AG04450 (cell line): ENCODE data around the gene FAM78B. TPM values are rescaled to one million over a fixed set of nuclear protein-coding genes. Genes with fewer than 3 reads are reported as not detected.

Experiments used
- CTCF ChIA-PET: fragments of 300-600, 350-600 bp; formaldehyde crosslinking; extraction: SDS; loops from one replicate; lab custom pipeline; 2022; ENCODE audit warnings: antibody characterized with exemption, inconsistent platforms; lab: Charles Lee
- POLR2A ChIA-PET: fragments of 350-600 bp; formaldehyde crosslinking; extraction: SDS; loops from one replicate; lab custom pipeline; 2021; ENCODE audit warnings: antibody characterized with exemption, inconsistent platforms; lab: Yijun Ruan, JAX
- DNase-seq: peaks from one replicate; pipeline ENCODE4 v3.0.0-alpha.2; 2011; ENCODE audit warnings: low read depth, low spot score
- H3K27ac ChIP-seq: one replicate; pipeline ENCODE4 v1.5.1; 2012; ENCODE audit warnings: low read depth, low read length, control low read depth
- H3K27me3 ChIP-seq: one replicate; pipeline ENCODE4 v1.6.0; 2012; ENCODE audit warnings: low read length; ENCODE audit not compliant: control insufficient read depth, insufficient read depth
- H3K4me3 ChIP-seq: 2 replicates; pipeline ENCODE4 v1.5.1; 2011; ENCODE audit warnings: mild to moderate bottlenecking, low read depth, low read length, control low read depth
- H3K9me3 ChIP-seq: 2 replicates; pipeline ENCODE4 v1.5.1; 2012; ENCODE audit warnings: low read length; ENCODE audit not compliant: control insufficient read depth, insufficient read depth
- polyA plus RNA-seq: library from polyadenylated mRNA; depleted of rRNA; stranded (reverse); fragments of >200 nt; gene quantifications from 2 replicates; pipeline ENCODE4 v1.2.3, GENCODE V29; 2011
- TF ChIP-seq, protein P1 (sequence below): IDR thresholded peaks from 2 replicates; pipeline ENCODE4 v1.5.1; 2011; ENCODE audit warnings: low read depth, low read length, control low read depth, inconsistent platforms

FAM78B gene
- polyA plus RNA-seq, 1 experiment: 0.05 TPM

DNA sequence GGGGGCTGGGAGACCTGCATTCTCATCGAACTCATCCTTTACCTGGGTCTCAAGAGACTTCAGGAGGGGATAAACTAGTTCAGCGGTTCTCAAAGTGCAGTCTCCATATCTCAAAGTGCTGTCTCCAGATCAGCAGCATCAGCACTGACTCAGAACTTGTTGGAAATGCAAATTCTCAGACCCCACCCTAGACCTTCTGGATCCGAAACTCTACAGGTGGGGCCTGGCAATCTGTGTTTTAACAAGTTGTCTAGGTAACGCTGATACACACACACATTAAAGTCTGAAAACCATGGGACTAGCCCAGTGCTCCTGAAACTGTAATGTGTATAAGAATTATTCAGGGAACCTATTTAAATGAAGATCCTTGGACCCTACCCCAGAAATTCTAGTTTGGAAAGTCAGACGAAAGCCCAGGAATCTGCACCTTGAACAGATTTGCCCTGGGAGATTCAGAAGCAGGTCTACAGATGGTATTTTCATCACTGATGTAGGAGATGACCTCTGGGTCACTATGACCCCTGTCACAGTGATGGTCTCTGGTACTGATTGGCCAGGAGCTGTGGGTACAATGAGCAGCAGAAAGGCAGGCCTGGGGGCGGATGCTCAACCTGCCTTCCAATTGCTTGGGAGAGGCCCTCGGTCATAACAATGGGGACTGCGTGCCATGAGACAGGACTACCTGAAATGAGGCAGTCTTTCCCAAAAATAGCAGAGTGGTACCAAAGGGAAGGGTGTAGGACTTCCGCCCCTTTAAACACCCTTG is 127.2 kb downstream of the FAM78B start:
- no peak for DNase-seq
- Histone ChIP-seq H3K27ac (no peak overlapping the region), H3K27me3 (no peaks in the 10 kb centered on the region), H3K9me3 (peaks cover 4% of the 10 kb centered on the region), H3K4me3 (no peak overlapping the region)
- CTCF ChIA-PET: no interaction called here
- TF ChIP-seq, protein P1, sequence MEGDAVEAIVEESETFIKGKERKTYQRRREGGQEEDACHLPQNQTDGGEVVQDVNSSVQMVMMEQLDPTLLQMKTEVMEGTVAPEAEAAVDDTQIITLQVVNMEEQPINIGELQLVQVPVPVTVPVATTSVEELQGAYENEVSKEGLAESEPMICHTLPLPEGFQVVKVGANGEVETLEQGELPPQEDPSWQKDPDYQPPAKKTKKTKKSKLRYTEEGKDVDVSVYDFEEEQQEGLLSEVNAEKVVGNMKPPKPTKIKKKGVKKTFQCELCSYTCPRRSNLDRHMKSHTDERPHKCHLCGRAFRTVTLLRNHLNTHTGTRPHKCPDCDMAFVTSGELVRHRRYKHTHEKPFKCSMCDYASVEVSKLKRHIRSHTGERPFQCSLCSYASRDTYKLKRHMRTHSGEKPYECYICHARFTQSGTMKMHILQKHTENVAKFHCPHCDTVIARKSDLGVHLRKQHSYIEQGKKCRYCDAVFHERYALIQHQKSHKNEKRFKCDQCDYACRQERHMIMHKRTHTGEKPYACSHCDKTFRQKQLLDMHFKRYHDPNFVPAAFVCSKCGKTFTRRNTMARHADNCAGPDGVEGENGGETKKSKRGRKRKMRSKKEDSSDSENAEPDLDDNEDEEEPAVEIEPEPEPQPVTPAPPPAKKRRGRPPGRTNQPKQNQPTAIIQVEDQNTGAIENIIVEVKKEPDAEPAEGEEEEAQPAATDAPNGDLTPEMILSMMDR: no peak
- POLR2A ChIA-PET: no interaction called here

DNA sequence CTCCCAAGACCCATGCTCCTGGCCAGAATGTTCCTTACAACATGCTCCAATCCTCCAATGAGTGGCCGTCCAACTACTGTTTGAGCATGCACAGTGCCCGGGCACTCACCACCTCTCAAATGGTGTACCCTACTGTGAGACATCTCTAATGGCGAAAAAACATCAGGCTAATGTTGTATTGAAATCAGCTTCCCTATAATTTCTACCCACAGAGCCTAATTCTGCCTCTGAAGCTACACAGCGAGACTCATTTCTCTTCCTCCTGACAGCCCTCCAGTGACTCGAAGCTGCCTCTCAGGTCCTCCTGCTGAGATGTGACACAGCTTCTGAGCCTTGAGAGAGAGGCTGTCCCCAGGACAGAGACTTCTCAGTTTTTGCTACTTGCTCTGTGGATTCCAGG is 130.7 kb downstream of the FAM78B start:
- CTCF ChIA-PET: no interaction called here

DNA sequence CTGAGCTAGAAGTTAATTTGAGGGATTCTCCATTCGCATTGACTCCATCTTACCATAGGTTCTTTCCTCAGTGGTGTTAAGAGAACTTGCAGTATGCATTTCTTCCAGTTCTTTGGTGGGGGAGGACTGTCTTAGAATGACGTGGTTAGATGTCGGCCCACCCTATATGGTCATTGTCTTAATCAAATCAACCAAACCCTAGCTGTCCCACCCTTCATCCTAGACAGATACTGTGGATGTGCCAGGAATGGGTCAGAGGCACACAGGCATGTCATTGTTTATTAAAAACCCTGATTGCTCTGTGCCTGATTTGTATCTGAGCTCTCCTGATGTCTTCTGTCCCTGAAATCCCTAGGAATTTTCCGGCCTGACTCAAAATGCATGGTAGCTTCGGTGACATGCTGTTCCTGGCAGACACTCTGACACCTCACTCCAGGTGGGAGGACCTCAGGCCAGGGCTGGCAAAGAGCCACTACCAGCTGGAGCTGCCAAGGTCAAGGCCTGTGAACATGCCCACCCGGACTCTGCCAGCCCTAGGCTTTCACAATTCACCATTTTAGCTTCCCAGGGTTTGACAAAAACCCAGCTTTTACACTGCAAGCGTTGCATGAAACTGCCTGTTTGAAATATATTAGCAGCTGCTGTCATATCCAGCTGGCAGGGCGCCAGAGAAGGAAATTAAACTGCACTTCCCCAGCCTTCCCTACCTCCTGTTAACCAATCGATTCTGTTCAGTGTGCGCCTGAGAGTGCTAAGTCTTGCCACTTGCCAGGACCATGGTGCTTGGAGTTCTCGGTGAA is 134.0 kb downstream of the FAM78B start:
- POLR2A ChIA-PET: no interaction called here
- CTCF ChIA-PET: no interaction called here
- H3K27ac ChIP-seq: no peak overlapping the region
- H3K27me3 ChIP-seq: no peaks in the 10 kb centered on the region
- no peaks in the 10 kb centered on the region; the same call in 1 of the 2 replicates for H3K9me3 ChIP-seq
- H3K4me3 ChIP-seq: no peak overlapping the region
- TF ChIP-seq, protein P1: no peak
- no peak for DNase-seq

More for the DNA sequence above, 130.7 kb downstream of the FAM78B start:
- H3K4me3 ChIP-seq: no peak overlapping the region
- DNase-seq: no peak
- POLR2A ChIA-PET: no interaction called here
- H3K27me3 ChIP-seq: no peaks in the 10 kb centered on the region
- H3K9me3 ChIP-seq: peaks cover 4% of the 10 kb centered on the region
- TF ChIP-seq, protein P1: no peak
- no peak overlapping the region for H3K27ac ChIP-seq

DNA sequence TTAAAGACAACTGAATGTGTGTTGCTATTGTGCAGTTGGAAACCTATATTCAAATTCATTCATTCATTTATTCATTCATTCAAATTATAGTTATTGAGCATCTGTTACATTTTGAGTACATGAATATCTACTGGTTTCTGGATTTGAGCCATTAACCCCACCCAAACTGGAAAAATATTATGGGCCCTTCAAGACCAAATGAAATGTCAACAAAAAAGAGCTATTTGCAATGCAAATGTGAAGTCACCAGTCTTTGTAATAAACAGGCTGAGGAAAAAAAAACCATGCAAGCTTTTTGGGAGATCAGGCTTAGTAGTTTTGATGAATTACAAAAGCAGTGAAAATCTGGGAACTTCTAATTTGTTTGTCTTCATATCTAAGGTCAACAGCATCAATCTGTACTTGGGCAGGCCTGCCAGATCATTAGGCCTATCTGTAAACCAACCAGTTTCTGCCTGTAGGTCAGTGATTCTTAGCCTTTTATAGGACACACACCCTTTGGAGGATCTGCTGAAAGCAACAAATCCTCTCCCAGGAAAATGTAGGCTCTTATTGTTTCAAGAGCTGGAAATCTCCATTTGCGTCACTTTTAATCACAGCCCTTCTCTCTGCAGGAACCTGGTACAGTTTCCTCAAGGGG is 134.7 kb downstream of the FAM78B start:
- DNase-seq: no peak

More for the DNA sequence above, 134.7 kb downstream of the FAM78B start:
- H3K27me3 ChIP-seq: no peaks in the 10 kb centered on the region
- no peak overlapping the region for H3K4me3 ChIP-seq
- H3K9me3 ChIP-seq: no peaks in the 10 kb centered on the region; the same call in 1 of the 2 replicates
- H3K27ac ChIP-seq: no peak overlapping the region
- ChIA-PET CTCF (no interaction called here), POLR2A (no interaction called here)
- TF ChIP-seq, protein P1: no peak
